Naive thymus-derived CD4-positive, alpha-beta T cell (primary cell): ENCODE measurements around the gene AUNIP. TPM values are rescaled to one million over a fixed set of nuclear protein-coding genes. Genes with fewer than 3 reads are reported as not detected.

ENCODE experiments used
- ATAC-seq: fragments of 150-1000 bp; cut with Tn5 transposase; 2 replicates; pipeline ENCODE4 v1.10.0; 2021; ENCODE audit warnings: mild to moderate bottlenecking, moderate library complexity
- CTCF ChIA-PET: fragments of 350-600 bp; sonication (Branson Sonifier 250); formaldehyde crosslinking; loops from one replicate; lab custom pipeline; 2021; ENCODE audit warnings: antibody characterized with exemption; lab: Charles Lee
- POLR2A ChIA-PET: fragments of 350-600 bp; sonication (Branson Sonifier 250); formaldehyde crosslinking; loops from one replicate; lab custom pipeline; 2021; ENCODE audit warnings: antibody characterized with exemption, inconsistent platforms; lab: Charles Lee
- DNase-seq, 9 donors: peaks; one replicate each; pipeline versions ENCODE4 v3.0.0 to v3.0.0-alpha.2; 2020 to 2022; ENCODE audit warnings: mixed read lengths in 1 of 9
- H3K27ac ChIP-seq: one replicate; pipeline ENCODE4 v1.7.0; 2013; ENCODE audit warnings: mild to moderate bottlenecking, low read depth, low read length, moderate library complexity
- H3K27me3 ChIP-seq, 2 donors: one replicate each; pipeline ENCODE4 v1.7.0; 2013; ENCODE audit warnings: low read length in 2 of 2, mild to moderate bottlenecking in 2 of 2, moderate library complexity in 2 of 2; ENCODE audit not compliant: control insufficient read depth in 2 of 2, insufficient read depth in 2 of 2
- H3K36me3 ChIP-seq, 3 experiments: 1 replicate in 2 of 3; 2 replicates in 1 of 3; pipeline ENCODE4 v1.7.0; 2013; ENCODE audit warnings: low read length in 3 of 3, mild to moderate bottlenecking in 3 of 3, moderate library complexity in 1 of 3; ENCODE audit not compliant: insufficient read depth in 3 of 3, control insufficient read depth in 2 of 3
- H3K4me1 ChIP-seq, 2 donors: one replicate each; pipeline ENCODE4 v1.7.0; 2013; ENCODE audit warnings: low read length in 2 of 2, mild to moderate bottlenecking in 2 of 2, moderate library complexity in 1 of 2; ENCODE audit not compliant: control insufficient read depth in 2 of 2, insufficient read depth in 2 of 2
- H3K4me3 ChIP-seq: 2 replicates; pipeline ENCODE4 v1.7.0; 2013; ENCODE audit warnings: mild to moderate bottlenecking, low read length
- H3K9me3 ChIP-seq, 3 experiments: 1 replicate in 2 of 3; 2 replicates in 1 of 3; pipeline ENCODE4 v1.7.0; 2013; ENCODE audit warnings: low read length in 3 of 3; ENCODE audit not compliant: control insufficient read depth in 2 of 3
- H3K27ac Mint-ChIP-seq, 9 donors: one replicate each; pipeline ENCODE4 v1.8.0; 2020 to 2022; ENCODE audit warnings: mixed read lengths in 9 of 9, mild to moderate bottlenecking in 8 of 9, moderate library complexity in 5 of 9, inconsistent platforms in 2 of 9
- H3K27me3 Mint-ChIP-seq, 5 donors: one replicate each; pipeline ENCODE4 v1.8.0; 2021 to 2022; ENCODE audit warnings: mixed read lengths in 5 of 5, mild to moderate bottlenecking in 1 of 5
- H3K36me3 Mint-ChIP-seq, 5 donors: one replicate each; pipeline ENCODE4 v1.8.0; 2020 to 2022; ENCODE audit warnings: mixed read lengths in 5 of 5, mild to moderate bottlenecking in 3 of 5, inconsistent platforms in 1 of 5
- H3K4me1 Mint-ChIP-seq, 7 donors: one replicate each; pipeline ENCODE4 v1.8.0; 2020 to 2022; ENCODE audit warnings: mixed read lengths in 7 of 7, mild to moderate bottlenecking in 3 of 7, inconsistent platforms in 1 of 7
- H3K4me3 Mint-ChIP-seq, 10 donors: one replicate each; pipeline ENCODE4 v1.8.0; 2020 to 2022; ENCODE audit warnings: mild to moderate bottlenecking in 10 of 10, mixed read lengths in 10 of 10, moderate library complexity in 6 of 10, inconsistent platforms in 2 of 10
- H3K9me3 Mint-ChIP-seq, 11 donors: one replicate each; pipeline ENCODE4 v1.8.0; 2020 to 2022; ENCODE audit warnings: mixed read lengths in 11 of 11, mild to moderate bottlenecking in 4 of 11, inconsistent platforms in 1 of 11, moderate library complexity in 1 of 11
- intact Hi-C, 2 donors: fragments of 100-400 bp; cut with micrococcal nuclease; formaldehyde crosslinking; loops; one replicate each; pipeline ENCODE4 v1.15.1; 2023
- polyA plus RNA-seq, 2 donors: library from polyadenylated mRNA; unstranded; fragments of 300-500 nt; fragmentation: Illumina TruSeq; gene quantifications; one replicate each; pipeline ENCODE4 v1.2.3, GENCODE V29; 2021
- total RNA-seq, 6 experiments: library from RNA in 5 of 6; stranded (reverse) in 5 of 6; gene quantifications; 1 replicate in 5 of 6; 2 replicates in 1 of 6; pipeline ENCODE4 v1.2.3 and lab custom pipeline; 2021 to 2026

AUNIP gene
- total and polyA plus RNA-seq, 7 experiments from 2014 or later: 0.83 to 4.3 TPM; not detected in 5

DNA sequence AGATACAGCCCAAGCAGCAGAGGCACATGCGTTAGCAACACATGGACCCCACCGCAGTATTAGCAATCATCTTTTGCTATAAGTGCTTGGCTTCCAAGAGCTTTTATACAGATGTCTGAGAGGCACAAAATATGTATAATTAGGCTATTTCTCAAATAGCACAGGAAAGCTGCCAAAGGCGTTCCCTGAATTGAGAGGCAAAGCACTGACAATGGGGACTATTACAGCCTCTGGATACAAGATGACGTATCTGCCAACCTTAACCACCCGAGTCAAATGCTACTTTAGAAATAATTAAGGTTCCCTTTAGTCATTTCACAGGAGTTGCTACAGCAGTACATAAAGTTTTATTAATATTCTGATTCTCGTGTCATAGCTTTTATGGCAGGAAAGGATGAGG is 40.5 kb upstream of the AUNIP start:
- DNase-seq (no peak), ATAC-seq (no peak)
- H3K36me3 Mint-ChIP-seq: peaks cover 0 to 31% (median 12%) of the 10 kb centered on the region in 5 donors
- CTCF ChIA-PET: interaction anchor here (0.8 to 17.1 kb wide), 3 partner anchors 69 to 1360 kb away, joined by 3 to 361 read pairs (median 3); partner anchors contain the start of gene PAFAH2
- H3K9me3 Mint-ChIP-seq: no peaks in the 10 kb centered on the region
- intact Hi-C loops: loop anchor here in 1 of 2 donors (5.0 kb wide), 1 partner anchor 208 kb away; no protein-coding TSS in a partner anchor
- H3K27ac ChIP-seq: no peak overlapping the region
- no peak overlapping the region for H3K4me3 ChIP-seq
- H3K4me3 Mint-ChIP-seq: no peak overlapping the region
- no peaks in the 10 kb centered on the region for H3K27me3 Mint-ChIP-seq
- peaks cover 8 to 20% of the 10 kb centered on the region in 2 donors for H3K4me1 ChIP-seq
- H3K27ac Mint-ChIP-seq: peak overlapping the region in 1 of 9 donors; percentile 36
- H3K4me1 Mint-ChIP-seq: peaks cover 15 to 64% (median 20%) of the 10 kb centered on the region in 7 donors
- POLR2A ChIA-PET: interaction anchor here (1.2 to 13.6 kb wide), 2 partner anchors 91 to 99 kb away, joined by 3 to 226 read pairs; partner anchors contain the start of gene PAFAH2
- H3K9me3 ChIP-seq: no peaks in the 10 kb centered on the region
- H3K36me3 ChIP-seq: peaks cover 0 to 34% (median 9%) of the 10 kb centered on the region in 3 experiments
- no peaks in the 10 kb centered on the region for H3K27me3 ChIP-seq

DNA sequence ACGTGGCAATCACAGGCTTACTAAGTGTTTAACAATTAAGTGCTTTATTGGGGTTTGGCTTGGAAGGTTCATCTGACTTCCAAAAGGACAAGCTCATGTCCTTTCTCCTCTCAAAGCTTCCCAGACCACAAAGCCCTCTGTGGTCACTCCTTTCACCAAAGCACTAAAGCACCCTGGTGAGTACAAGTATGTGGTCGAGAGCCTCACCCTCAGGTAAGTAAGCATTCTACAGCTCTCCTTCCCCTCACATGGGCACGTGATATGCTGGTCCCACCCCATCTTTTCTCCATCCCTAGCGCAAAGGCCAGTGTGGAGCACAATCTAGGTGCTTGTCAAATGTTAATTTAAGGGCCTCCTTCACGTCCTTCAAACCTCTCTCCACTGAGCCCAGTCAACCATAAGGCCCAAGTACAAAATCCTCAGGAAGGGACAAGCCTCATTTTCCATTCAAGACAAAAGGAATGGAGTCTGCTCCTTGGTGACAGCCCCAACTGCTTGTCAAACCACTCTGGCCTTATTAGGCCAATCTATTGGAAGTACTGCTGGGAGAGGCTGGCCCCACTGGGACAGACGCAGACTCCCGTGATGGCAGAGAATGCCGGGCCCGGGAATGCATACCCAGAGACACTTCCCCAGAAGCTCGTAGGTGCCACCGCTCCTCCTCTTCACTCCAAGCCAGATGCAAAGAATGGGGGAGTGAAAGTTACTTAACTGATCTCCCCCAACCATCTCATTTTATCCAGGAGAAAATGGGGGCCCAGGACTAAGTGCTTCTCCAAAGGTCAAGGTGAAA is 39.2 kb upstream of the AUNIP start:
- POLR2A ChIA-PET: interaction anchor here (1.0 to 13.6 kb wide), 3 partner anchors 24 to 100 kb away, joined by 3 to 226 read pairs (median 3); partner anchors contain the start of gene PAFAH2
- no peak overlapping the region for H3K4me3 ChIP-seq
- peaks cover 0 to 34% (median 9%) of the 10 kb centered on the region in 3 experiments for H3K36me3 ChIP-seq
- CTCF ChIA-PET: interaction anchor here (1.3 to 17.1 kb wide), 3 partner anchors 23 to 101 kb away, joined by 3 to 361 read pairs (median 23); partner anchors contain the start of gene PAFAH2
- Mint-ChIP-seq H3K27me3 (no peaks in the 10 kb centered on the region), H3K4me3 (no peak overlapping the region), H3K9me3 (no peaks in the 10 kb centered on the region), H3K36me3 (peaks cover 0 to 28% (median 12%) of the 10 kb centered on the region in 5 donors), H3K4me1 (peaks cover 8 to 52% (median 13%) of the 10 kb centered on the region in 7 donors), H3K27ac (peak overlapping the region in 3 of 9 donors; percentile 10 to 71 (median 46))
- DNase-seq (no peak), ATAC-seq (no peak)
- H3K9me3 ChIP-seq: no peaks in the 10 kb centered on the region
- H3K27ac ChIP-seq: no peak overlapping the region
- peaks cover 0 to 9% of the 10 kb centered on the region in 2 donors for H3K4me1 ChIP-seq
- H3K27me3 ChIP-seq: no peaks in the 10 kb centered on the region
- intact Hi-C loops: loop anchor here in 1 of 2 donors (5.0 kb wide), 1 partner anchor 209 kb away; no protein-coding TSS in a partner anchor

DNA sequence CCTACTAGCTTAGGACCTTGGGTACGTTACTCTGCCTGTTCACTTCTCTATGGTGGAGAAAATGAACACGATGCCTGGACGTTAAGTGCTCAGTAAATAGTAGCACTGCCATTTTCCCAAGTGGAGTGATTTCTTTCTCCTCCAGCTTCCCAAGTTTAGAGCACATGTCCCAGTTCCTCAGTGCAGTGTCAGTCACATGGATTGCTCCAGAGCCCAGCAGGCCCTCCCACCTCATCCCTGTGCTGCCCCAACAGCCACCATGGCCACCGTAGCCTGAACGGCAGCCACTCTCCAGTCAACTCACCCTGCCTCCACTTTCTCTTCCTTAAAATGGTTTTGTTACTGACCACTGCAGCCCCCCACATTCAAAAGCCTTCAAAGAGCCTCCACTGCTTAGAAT is 38.5 kb upstream of the AUNIP start:
- intact Hi-C loops: loop anchor here in 1 of 2 donors (5.0 kb wide), 1 partner anchor 210 kb away; no protein-coding TSS in a partner anchor
- DNase-seq (no peak), ATAC-seq (no peak)

DNA sequence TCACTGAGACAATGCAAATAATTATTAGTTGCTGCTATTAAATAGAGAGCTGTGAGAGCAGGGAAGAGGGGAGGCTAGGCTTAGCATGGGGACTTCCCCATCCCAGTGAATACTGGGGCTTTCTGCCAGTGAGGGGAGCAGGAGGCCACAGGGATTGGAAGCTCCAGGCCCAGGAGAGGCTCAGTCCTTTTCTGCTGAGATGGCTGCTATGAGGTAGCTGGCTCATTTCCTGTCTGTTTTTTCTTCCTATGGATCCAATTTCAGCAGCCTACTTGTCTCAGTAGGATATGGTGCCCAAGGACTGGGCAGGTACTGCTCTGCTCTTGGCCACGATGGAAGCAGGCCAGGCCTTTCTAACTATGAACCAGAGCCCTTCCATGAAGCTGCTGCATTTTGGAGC is 37.0 kb upstream of the AUNIP start:
- H3K4me3 ChIP-seq: no peak overlapping the region
- ATAC-seq: no peak
- CTCF ChIA-PET: interaction anchor here (0.6 to 17.1 kb wide), 21 partner anchors 10 to 1275 kb away, joined by 3 to 361 read pairs (median 5); partner anchors contain the start of genes DHDDS, PAFAH2 and STMN1
- H3K27ac ChIP-seq: no peak overlapping the region
- Mint-ChIP-seq H3K4me1 (peaks cover 8 to 39% (median 11%) of the 10 kb centered on the region in 7 donors), H3K27me3 (no peaks in the 10 kb centered on the region), H3K36me3 (peaks cover 0 to 21% (median 8%) of the 10 kb centered on the region in 5 donors), H3K4me3 (no peak overlapping the region), H3K9me3 (no peaks in the 10 kb centered on the region), H3K27ac (peak overlapping the region in 2 of 9 donors; percentile 25 to 76)
- POLR2A ChIA-PET: interaction anchor here (1.0 to 13.6 kb wide), 8 partner anchors 9 to 102 kb away, joined by 3 to 226 read pairs (median 7); partner anchors contain the start of genes PAFAH2 and STMN1
- H3K36me3 ChIP-seq: peaks cover 0 to 24% (median 9%) of the 10 kb centered on the region in 3 experiments
- peaks cover 0 to 9% of the 10 kb centered on the region in 2 donors for H3K4me1 ChIP-seq
- DNase-seq: no peak
- no peaks in the 10 kb centered on the region for H3K9me3 ChIP-seq
- H3K27me3 ChIP-seq: no peaks in the 10 kb centered on the region
- intact Hi-C loops: loop anchor here in 1 of 2 donors (5.0 kb wide), 1 partner anchor 211 kb away; no protein-coding TSS in a partner anchor

More for the DNA sequence above, 38.5 kb upstream of the AUNIP start:
- Histone ChIP-seq H3K4me3 (no peak overlapping the region), H3K27ac (no peak overlapping the region), H3K9me3 (no peaks in the 10 kb centered on the region), H3K36me3 (peaks cover 0 to 34% (median 9%) of the 10 kb centered on the region in 3 experiments), H3K27me3 (no peaks in the 10 kb centered on the region), H3K4me1 (peaks cover 0 to 9% of the 10 kb centered on the region in 2 donors)
- no peaks in the 10 kb centered on the region for H3K9me3 Mint-ChIP-seq
- no peaks in the 10 kb centered on the region for H3K27me3 Mint-ChIP-seq
- H3K4me1 Mint-ChIP-seq: peaks cover 8 to 47% (median 11%) of the 10 kb centered on the region in 7 donors
- POLR2A ChIA-PET: interaction anchor here (1.0 to 13.6 kb wide), 3 partner anchors 25 to 101 kb away, joined by 3 to 226 read pairs (median 7); partner anchors contain the start of gene PAFAH2
- no peak overlapping the region for H3K4me3 Mint-ChIP-seq
- H3K27ac Mint-ChIP-seq: peak overlapping the region in 1 of 9 donors; percentile 10
- peaks cover 0 to 28% (median 12%) of the 10 kb centered on the region in 5 donors for H3K36me3 Mint-ChIP-seq
- CTCF ChIA-PET: interaction anchor here (3.0 to 17.1 kb wide), 4 partner anchors 24 to 101 kb away, joined by 16 to 361 read pairs (median 25); partner anchors contain the start of gene PAFAH2

DNA sequence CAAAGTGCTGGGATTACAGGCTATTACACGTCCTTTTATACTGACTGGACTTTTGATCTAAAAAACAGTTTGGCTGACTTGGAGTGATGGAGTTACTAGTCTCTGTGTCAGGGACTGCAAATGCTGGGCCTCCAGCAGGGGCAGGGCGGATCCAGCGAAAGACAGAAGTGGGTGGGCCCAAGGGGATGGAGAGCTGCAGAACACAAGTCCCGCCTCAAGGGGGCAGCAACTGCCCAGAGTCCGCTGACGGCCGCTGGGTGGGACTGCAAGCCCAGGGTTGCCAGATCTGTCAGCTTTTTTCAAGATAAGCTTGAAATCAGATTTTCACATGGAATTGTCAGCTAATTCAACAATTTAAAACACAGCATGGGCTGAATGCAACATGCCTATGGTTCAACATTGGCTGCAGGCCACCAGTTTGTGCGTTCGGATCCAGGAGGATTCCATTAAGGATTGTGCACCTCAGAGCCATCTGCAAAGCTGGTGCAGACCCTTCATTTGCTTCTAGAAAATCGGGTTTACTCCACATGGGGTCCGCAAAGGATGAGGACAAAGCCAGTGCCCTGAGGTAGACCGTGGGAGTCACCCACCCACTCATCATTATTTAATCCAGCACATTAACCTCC is 36.2 kb upstream of the AUNIP start:
- intact Hi-C loops: loop anchor here (1.0 to 5.0 kb wide), 10 partner anchors 10 to 250 kb away; partner anchors contain the start of gene PAFAH2 (in 2 of the 2)
- ChIA-PET CTCF (interaction anchor here (0.5 to 17.1 kb wide), 33 partner anchors 8 to 1988 kb away, joined by 3 to 361 read pairs (median 4); partner anchors contain the start of genes DHDDS, PAFAH2 and STMN1), POLR2A (interaction anchor here (0.5 to 13.6 kb wide), 12 partner anchors 10 to 279 kb away, joined by 3 to 226 read pairs (median 6); partner anchors contain the start of genes PAFAH2 and STMN1)
- peak; percentile 86 to 96 (median 93) for DNase-seq
- H3K4me1 ChIP-seq: peaks cover 0 to 9% of the 10 kb centered on the region in 2 donors
- H3K27ac Mint-ChIP-seq: peak overlapping the region in 8 of 9 donors; percentile 8 to 76 (median 40)
- peaks cover 7 to 31% (median 11%) of the 10 kb centered on the region in 7 donors for H3K4me1 Mint-ChIP-seq
- peaks cover 0 to 16% (median 4%) of the 10 kb centered on the region in 3 experiments for H3K36me3 ChIP-seq
- no peaks in the 10 kb centered on the region for H3K27me3 ChIP-seq
- ATAC-seq: peak; percentile 100
- H3K27ac ChIP-seq: no peak overlapping the region
- H3K27me3 Mint-ChIP-seq: no peaks in the 10 kb centered on the region
- no peak overlapping the region for H3K4me3 ChIP-seq
- peaks cover 0 to 13% (median 0%) of the 10 kb centered on the region in 5 donors for H3K36me3 Mint-ChIP-seq
- H3K9me3 ChIP-seq: no peaks in the 10 kb centered on the region
- no peaks in the 10 kb centered on the region for H3K9me3 Mint-ChIP-seq
- peak overlapping the region in 1 of 10 donors; percentile 6 for H3K4me3 Mint-ChIP-seq
